ENCODE measurements around the gene LHX3. TPM values are rescaled to one million over a fixed set of nuclear protein-coding genes. Genes with fewer than 3 reads are reported as not detected.

Gene LHX3
- polyA plus RNA-seq, 1 of the 3 experiments (the other 2 are of a cell fraction): not detected

DNA sequence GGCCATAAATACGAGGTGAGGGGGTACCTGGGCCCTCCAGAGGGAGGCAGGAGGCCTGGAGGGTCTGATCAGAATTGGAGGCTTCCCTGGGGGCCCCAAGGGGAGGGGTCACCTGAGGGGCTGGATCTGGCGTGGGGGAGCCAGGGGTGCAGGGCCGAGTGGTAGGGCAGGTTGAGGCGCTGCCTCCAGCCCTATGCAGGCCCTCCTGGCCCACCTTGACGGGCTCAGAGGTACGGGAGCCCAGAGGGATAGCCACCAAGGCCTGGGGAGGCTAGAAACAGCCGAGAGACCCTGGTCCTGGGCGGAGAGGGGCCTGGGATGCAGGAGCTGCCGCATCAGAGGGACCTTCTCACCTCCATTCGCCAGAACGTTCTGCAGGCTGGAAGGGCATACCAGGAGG is 24.3 kb downstream of the LHX3 start:
- no peaks in the 10 kb centered on the region for H3F3A ChIP-seq (replicated peaks; ENCODE audit: insufficient read depth)
- POLR2A ChIA-PET: no interaction called here
- H3K27me3 ChIP-seq (ENCODE audit: insufficient read depth): peaks cover 95% of the 10 kb centered on the region
- WGBS (ENCODE audit: low lambda C conversion rate): 15% methylated on average over 6 of the region's 11 CpGs
- no peak overlapping the region for H3K4me3 ChIP-seq (ENCODE audit: low read depth in 2 of 2, low read length in 1 of 2)
- H3K9ac ChIP-seq: no peak overlapping the region
- H3K27ac ChIP-seq (ENCODE audit: low read depth in 2 of 2, low read length in 1 of 2): no peak overlapping the region
- no peak overlapping the region for H3K4me2 ChIP-seq
- no peaks in the 10 kb centered on the region for H4K20me1 ChIP-seq (ENCODE audit: insufficient read depth)
- H3K79me2 ChIP-seq (ENCODE audit: insufficient read depth): no peaks in the 10 kb centered on the region
- TF ChIP-seq FOXM1 (IDR thresholded peaks at IDR 0.05; ENCODE audit: low read depth): no peak
- no peak for TF ChIP-seq FOSL2 (IDR thresholded peaks at IDR 0.05; ENCODE audit: borderline replicate concordance, low read depth)
- no peak for TF ChIP-seq TAF1 (IDR thresholded peaks at IDR 0.05; ENCODE audit: borderline replicate concordance, low read depth, low read length)
- TF ChIP-seq GATA2 (CRISPR knock-in tag; IDR thresholded peaks at IDR 0.05): no peak
- no peak for TF ChIP-seq NFIC (IDR thresholded peaks at IDR 0.05; ENCODE audit: borderline replicate concordance)
- TF ChIP-seq CHD2 (IDR thresholded peaks at IDR 0.05; ENCODE audit: low read length, partially characterized antibody): no peak
- TF ChIP-seq RAD21 (IDR thresholded peaks at IDR 0.05; ENCODE audit: low read length): no peak
- no peak for TF ChIP-seq MXI1 (IDR thresholded peaks at IDR 0.05; ENCODE audit: low read depth, low read length)
- TF ChIP-seq RCOR1 (IDR thresholded peaks at IDR 0.05; ENCODE audit: low read length): no peak
- no peak for TF ChIP-seq EZH2phosphoT487 (IDR thresholded peaks at IDR 0.05; ENCODE audit: borderline replicate concordance, low read depth)
- no peak for TF ChIP-seq JUND (IDR thresholded peaks at IDR 0.05)
- TF ChIP-seq, protein P1, sequence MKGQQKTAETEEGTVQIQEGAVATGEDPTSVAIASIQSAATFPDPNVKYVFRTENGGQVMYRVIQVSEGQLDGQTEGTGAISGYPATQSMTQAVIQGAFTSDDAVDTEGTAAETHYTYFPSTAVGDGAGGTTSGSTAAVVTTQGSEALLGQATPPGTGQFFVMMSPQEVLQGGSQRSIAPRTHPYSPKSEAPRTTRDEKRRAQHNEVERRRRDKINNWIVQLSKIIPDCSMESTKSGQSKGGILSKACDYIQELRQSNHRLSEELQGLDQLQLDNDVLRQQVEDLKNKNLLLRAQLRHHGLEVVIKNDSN (IDR thresholded peaks at IDR 0.05; ENCODE audit: borderline replicate concordance, low read depth): no peak
- no peak for TF ChIP-seq RFX5 (IDR thresholded peaks at IDR 0.05; ENCODE audit: low read length)
- TF ChIP-seq RXRA (IDR thresholded peaks at IDR 0.05; ENCODE audit: borderline replicate concordance, low read depth): no peak
- TF ChIP-seq TCF12 (IDR thresholded peaks at IDR 0.05): no peak
- TF ChIP-seq NRF1 (IDR thresholded peaks at IDR 0.05; ENCODE audit: low read depth, low read length): no peak
- TF ChIP-seq EP300 (IDR thresholded peaks at IDR 0.05; ENCODE audit: borderline replicate concordance in 1 of 2, low read depth in 1 of 2, low read length in 1 of 2): no peak
- no peak for TF ChIP-seq FOXJ3 (CRISPR knock-in tag; IDR thresholded peaks at IDR 0.05)
- TF ChIP-seq YY1 (IDR thresholded peaks at IDR 0.05; ENCODE audit: low read depth): no peak
- no peaks in the 10 kb centered on the region for H3K9me3 ChIP-seq
- CTCF ChIA-PET: interaction anchor here (1.5 kb wide), 1 partner anchor 104 kb away, joined by 3 read pairs; no protein-coding TSS in a partner anchor
- no peak overlapping the region for H2AFZ ChIP-seq (ENCODE audit: low read depth)
- H3K36me3 ChIP-seq (replicated peaks in 1 of 2; ENCODE audit: control insufficient read depth in 1 of 2, insufficient read depth in 2 of 2, low read length in 1 of 2): no peaks in the 10 kb centered on the region
- DNase-seq: no peak
- H3K4me1 ChIP-seq (ENCODE audit: control insufficient read depth in 1 of 2, insufficient read depth in 2 of 2, low read depth in 1 of 2, low read length in 1 of 2): peaks cover 0 to 12% of the 10 kb centered on the region in 2 experiments; a peak in 1 of 4 replicates
- no peaks in the 10 kb centered on the region for H3K9me2 ChIP-seq

DNA sequence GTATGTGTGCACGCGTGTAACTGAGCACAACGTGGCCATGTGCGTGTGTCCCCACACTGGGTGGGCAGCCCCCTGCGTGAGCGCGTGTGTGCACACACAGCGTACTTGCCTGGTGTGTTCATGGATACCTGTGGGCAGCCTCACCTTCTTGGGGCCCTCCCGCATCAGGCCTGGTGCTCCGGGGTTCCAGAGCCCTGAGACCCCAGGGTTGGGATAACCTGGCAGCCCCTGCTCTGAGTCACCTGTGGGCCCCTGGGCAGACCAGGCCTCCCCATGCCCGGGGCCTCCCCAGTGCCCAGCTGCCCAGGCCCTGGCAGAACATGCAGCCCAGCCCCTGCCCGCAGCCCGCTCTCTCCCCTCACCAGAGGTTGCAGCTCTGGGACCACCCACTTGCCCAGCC is 25.2 kb downstream of the LHX3 start:
- H3K4me1 ChIP-seq (ENCODE audit: control insufficient read depth in 1 of 2, insufficient read depth in 2 of 2, low read depth in 1 of 2, low read length in 1 of 2): peaks cover 0 to 12% of the 10 kb centered on the region in 2 experiments; a peak in 1 of 4 replicates
- 45% methylated on average over 5 of the region's 13 CpGs for WGBS (ENCODE audit: low lambda C conversion rate)
- no peaks in the 10 kb centered on the region for H4K20me1 ChIP-seq (ENCODE audit: insufficient read depth)
- no peaks in the 10 kb centered on the region for H3K9me2 ChIP-seq
- H3K27me3 ChIP-seq (ENCODE audit: insufficient read depth): peaks cover 92% of the 10 kb centered on the region
- no peak overlapping the region for H2AFZ ChIP-seq (ENCODE audit: low read depth)
- ChIA-PET POLR2A (no interaction called here), CTCF (interaction anchor here (1.5 to 3.0 kb wide), 2 partner anchors 11 to 104 kb away, joined by 3 to 13 read pairs; no protein-coding TSS in a partner anchor)
- H3K4me2 ChIP-seq: no peak overlapping the region
- H3K27ac ChIP-seq (ENCODE audit: low read depth in 2 of 2, low read length in 1 of 2): no peak overlapping the region
- no peak for DNase-seq
- no peaks in the 10 kb centered on the region for H3K9me3 ChIP-seq
- no peak overlapping the region for H3K4me3 ChIP-seq (ENCODE audit: low read depth in 2 of 2, low read length in 1 of 2)
- H3K79me2 ChIP-seq (ENCODE audit: insufficient read depth): no peaks in the 10 kb centered on the region
- H3K36me3 ChIP-seq (replicated peaks in 1 of 2; ENCODE audit: control insufficient read depth in 1 of 2, insufficient read depth in 2 of 2, low read length in 1 of 2): no peaks in the 10 kb centered on the region
- H3K9ac ChIP-seq: no peak overlapping the region
- no peaks in the 10 kb centered on the region for H3F3A ChIP-seq (replicated peaks; ENCODE audit: insufficient read depth)
- TF ChIP-seq NRF1 (IDR thresholded peaks at IDR 0.05; ENCODE audit: low read depth, low read length) (no peak), FOXM1 (IDR thresholded peaks at IDR 0.05; ENCODE audit: low read depth) (no peak), SMC3 (IDR thresholded peaks at IDR 0.05; ENCODE audit: low read depth, low read length) (no peak), CHD2 (IDR thresholded peaks at IDR 0.05; ENCODE audit: low read length, partially characterized antibody) (no peak), GATA2 (CRISPR knock-in tag; IDR thresholded peaks at IDR 0.05) (no peak), EZH2phosphoT487 (IDR thresholded peaks at IDR 0.05; ENCODE audit: borderline replicate concordance, low read depth) (no peak), NFIC (IDR thresholded peaks at IDR 0.05; ENCODE audit: borderline replicate concordance) (no peak), FOXJ3 (CRISPR knock-in tag; IDR thresholded peaks at IDR 0.05) (no peak), SIN3A (IDR thresholded peaks at IDR 0.05; ENCODE audit: borderline replicate concordance, low read depth, low read length) (no peak), RCOR1 (IDR thresholded peaks at IDR 0.05; ENCODE audit: low read length) (no peak), FOSL2 (IDR thresholded peaks at IDR 0.05; ENCODE audit: borderline replicate concordance, low read depth) (no peak), MXI1 (IDR thresholded peaks at IDR 0.05; ENCODE audit: low read depth, low read length) (no peak)
- TF ChIP-seq, protein P2, sequence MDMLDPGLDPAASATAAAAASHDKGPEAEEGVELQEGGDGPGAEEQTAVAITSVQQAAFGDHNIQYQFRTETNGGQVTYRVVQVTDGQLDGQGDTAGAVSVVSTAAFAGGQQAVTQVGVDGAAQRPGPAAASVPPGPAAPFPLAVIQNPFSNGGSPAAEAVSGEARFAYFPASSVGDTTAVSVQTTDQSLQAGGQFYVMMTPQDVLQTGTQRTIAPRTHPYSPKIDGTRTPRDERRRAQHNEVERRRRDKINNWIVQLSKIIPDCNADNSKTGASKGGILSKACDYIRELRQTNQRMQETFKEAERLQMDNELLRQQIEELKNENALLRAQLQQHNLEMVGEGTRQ (IDR thresholded peaks at IDR 0.05; ENCODE audit: borderline replicate concordance, low read depth, low read length): no peak
- TF ChIP-seq, protein P3, sequence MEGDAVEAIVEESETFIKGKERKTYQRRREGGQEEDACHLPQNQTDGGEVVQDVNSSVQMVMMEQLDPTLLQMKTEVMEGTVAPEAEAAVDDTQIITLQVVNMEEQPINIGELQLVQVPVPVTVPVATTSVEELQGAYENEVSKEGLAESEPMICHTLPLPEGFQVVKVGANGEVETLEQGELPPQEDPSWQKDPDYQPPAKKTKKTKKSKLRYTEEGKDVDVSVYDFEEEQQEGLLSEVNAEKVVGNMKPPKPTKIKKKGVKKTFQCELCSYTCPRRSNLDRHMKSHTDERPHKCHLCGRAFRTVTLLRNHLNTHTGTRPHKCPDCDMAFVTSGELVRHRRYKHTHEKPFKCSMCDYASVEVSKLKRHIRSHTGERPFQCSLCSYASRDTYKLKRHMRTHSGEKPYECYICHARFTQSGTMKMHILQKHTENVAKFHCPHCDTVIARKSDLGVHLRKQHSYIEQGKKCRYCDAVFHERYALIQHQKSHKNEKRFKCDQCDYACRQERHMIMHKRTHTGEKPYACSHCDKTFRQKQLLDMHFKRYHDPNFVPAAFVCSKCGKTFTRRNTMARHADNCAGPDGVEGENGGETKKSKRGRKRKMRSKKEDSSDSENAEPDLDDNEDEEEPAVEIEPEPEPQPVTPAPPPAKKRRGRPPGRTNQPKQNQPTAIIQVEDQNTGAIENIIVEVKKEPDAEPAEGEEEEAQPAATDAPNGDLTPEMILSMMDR (IDR thresholded peaks at IDR 0.05): no peak
- TF ChIP-seq, protein P4, sequence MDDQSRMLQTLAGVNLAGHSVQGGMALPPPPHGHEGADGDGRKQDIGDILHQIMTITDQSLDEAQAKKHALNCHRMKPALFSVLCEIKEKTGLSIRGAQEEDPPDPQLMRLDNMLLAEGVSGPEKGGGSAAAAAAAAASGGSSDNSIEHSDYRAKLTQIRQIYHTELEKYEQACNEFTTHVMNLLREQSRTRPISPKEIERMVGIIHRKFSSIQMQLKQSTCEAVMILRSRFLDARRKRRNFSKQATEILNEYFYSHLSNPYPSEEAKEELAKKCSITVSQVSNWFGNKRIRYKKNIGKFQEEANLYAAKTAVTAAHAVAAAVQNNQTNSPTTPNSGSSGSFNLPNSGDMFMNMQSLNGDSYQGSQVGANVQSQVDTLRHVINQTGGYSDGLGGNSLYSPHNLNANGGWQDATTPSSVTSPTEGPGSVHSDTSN (IDR thresholded peaks at IDR 0.05): no peak
